DND-41 (cell line): ENCODE measurements around the gene DIAPH2.
"Not testable (repeated sequence)": the region's sequence is repeated elsewhere in the genome, so short reads cannot be mapped to it uniquely, and the experiment has no call there.

Experiments used
- EZH2 ChIP-seq: IDR thresholded peaks from 3 replicates; pipeline ENCODE4 v1.6.1; 2012; ENCODE audit warnings: borderline replicate concordance, low read depth, mild to moderate bottlenecking, moderate library complexity, low read length, inconsistent platforms; ENCODE audit not compliant: severe bottlenecking
- TF ChIP-seq, protein P1 (sequence below): IDR thresholded peaks from 2 replicates; pipeline ENCODE4 v1.5.1; 2012; ENCODE audit warnings: borderline replicate concordance, low read length, moderate library complexity, mild to moderate bottlenecking; ENCODE audit not compliant: poor library complexity, severe bottlenecking; ENCODE audit errors: extremely low read depth

DNA sequence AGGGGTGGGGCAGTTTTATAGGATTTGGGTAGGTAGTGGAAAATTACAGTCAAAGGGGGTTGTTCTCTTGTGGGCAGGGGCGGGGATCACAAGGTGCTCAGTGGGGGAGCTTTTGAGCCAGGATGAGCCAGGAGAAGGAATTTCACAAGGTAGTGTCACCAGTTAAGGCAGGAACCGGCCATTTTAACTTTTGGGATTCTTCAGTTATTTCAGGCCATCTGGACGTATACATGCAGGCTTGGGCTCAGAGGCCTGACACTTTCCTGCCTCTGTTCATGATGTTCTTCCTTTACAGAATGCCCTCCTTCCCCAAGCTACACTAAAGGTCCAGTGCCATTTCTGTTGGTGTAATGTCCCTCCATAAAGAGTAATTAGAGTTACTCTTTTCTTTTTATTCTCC lies 157.2 kb downstream of the DIAPH2 start:
- TF ChIP-seq, protein P1, sequence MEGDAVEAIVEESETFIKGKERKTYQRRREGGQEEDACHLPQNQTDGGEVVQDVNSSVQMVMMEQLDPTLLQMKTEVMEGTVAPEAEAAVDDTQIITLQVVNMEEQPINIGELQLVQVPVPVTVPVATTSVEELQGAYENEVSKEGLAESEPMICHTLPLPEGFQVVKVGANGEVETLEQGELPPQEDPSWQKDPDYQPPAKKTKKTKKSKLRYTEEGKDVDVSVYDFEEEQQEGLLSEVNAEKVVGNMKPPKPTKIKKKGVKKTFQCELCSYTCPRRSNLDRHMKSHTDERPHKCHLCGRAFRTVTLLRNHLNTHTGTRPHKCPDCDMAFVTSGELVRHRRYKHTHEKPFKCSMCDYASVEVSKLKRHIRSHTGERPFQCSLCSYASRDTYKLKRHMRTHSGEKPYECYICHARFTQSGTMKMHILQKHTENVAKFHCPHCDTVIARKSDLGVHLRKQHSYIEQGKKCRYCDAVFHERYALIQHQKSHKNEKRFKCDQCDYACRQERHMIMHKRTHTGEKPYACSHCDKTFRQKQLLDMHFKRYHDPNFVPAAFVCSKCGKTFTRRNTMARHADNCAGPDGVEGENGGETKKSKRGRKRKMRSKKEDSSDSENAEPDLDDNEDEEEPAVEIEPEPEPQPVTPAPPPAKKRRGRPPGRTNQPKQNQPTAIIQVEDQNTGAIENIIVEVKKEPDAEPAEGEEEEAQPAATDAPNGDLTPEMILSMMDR, result not testable (repeated sequence)
- not testable (repeated sequence) for TF ChIP-seq EZH2
